Measurements from ENCODE around the gene CCDC187.

Gene CCDC187

DNA sequence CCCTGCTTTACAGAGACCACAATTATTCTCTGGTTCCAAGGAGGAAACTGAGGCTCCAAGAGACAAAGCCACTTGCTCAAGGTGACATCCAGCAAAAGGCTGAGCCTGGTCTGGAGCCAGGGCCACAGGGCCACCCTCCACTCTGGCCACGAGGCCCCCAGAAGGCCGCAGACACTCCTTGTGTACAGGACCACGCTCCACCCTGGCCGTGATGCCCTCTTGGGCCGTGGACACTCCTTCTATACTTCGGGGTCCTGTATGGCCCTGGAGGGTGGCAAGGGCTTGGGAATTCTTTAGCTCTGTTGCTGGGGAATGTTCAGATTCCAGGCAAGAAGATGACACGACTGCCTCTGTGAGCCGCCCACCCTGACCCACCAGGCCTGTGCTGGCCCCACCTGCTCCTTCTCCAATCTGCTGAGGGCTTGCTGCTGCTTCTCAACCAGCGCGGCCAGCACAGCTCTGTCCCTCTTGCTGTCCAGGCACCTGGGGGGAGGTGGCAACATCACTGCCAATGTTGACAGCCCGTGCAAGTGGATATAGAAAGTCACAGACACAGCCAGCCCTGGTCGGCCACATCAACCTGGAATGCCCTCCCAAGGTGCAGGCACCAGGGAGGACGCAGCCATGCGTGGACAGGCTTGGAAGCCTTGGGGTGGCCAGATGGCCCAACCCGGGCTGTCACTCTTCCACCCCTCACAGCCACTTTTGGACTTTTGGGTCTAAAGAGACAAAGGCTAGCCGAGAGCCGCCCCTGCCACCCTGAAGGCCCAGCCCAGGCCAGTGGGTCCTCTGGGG is 38.1 kb downstream of the CCDC187 start:
- no peak for DNase-seq

DNA sequence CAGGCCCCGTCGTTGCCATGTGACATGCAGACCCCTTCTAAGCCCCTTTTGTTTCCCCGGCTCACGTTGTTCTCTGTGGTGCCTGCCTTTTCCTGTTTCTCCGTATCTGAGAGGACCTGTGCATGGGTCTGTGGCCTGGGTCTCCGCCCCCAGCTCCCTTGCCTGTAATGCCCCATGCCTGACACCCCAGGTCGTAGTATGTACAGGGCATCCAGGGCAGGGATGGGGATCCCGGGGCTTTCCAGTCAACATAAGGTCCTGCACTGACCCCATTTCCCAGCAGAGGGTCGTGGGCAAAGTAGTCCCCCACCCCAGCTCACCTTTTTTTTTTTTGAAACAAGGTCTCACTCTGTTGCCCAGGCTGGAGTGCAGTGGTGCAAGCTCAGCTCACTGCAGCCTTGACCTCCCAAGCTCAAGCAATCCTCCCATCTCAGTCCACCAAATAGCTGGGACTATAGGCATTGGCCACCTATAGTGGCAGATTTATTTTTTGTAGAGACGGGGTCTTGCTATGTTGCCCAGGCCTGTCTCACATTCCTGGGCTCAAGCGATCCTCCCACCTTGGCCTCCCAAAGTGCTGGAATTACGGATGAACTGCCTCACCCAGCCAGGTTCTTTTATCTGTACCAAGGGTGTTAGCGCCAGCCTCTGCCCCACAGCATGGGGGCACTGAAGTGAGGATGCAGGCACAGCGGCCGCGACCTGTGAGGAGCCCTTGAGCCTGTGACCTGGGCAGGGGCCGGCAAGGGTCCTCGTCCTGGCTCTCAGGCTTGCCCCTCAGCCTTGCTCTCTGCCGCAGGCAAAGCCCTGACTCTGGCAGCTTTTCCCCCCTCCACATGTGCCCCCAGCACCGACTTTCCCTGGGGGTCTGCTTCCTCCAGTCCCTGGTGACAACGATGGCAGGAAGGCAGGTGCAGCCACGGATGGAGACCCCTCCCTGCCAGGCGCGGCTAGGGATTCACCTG is 39.2 kb downstream of the CCDC187 start:
- DNase-seq, result no peak

DNA sequence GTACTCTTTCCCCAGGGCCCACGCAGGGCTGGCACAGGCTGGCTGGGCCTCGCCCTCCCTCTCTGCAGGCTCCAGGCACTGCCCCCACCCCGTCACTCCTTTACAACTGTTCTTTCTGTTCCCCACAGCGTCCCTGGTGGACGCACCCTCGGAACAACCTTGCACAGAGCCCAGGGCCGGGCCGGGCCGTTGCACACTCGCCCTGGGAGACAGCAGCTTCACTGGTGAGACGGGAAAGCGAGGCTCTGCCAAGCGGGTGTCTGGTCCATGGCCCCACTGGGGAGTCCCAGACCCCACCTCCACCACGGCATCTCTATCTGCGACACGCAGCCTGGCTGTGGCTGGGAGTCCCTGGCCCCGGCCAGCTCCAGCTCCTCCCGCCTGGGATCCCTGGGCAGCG is 39.9 kb downstream of the CCDC187 start:
- no peak for DNase-seq

DNA sequence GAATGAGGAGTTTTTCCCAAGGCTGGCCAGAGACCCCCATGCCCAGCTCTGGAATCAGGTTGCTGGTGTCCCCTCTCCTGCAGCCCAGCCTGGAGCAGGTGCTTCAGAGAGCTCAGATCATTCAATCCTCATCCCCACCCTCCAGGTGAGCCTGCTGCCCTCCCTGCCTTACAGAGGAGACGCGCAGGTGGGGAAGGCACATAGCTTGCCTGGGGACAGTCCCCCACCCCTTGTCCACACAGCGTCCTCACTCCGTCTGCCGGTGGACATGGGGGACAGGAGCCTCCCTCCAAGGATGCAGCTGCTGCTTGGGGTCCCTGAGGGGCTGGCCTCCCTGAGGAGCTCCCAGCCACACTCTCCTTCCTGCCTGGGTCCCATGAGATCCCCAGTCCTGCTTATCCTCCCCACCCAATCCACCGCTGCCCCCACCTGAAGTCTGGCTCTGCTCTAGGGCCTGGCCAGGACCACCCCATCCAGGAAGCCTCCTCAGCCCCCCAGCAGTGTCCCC is 41.2 kb downstream of the CCDC187 start:
- no peak for DNase-seq

DNA sequence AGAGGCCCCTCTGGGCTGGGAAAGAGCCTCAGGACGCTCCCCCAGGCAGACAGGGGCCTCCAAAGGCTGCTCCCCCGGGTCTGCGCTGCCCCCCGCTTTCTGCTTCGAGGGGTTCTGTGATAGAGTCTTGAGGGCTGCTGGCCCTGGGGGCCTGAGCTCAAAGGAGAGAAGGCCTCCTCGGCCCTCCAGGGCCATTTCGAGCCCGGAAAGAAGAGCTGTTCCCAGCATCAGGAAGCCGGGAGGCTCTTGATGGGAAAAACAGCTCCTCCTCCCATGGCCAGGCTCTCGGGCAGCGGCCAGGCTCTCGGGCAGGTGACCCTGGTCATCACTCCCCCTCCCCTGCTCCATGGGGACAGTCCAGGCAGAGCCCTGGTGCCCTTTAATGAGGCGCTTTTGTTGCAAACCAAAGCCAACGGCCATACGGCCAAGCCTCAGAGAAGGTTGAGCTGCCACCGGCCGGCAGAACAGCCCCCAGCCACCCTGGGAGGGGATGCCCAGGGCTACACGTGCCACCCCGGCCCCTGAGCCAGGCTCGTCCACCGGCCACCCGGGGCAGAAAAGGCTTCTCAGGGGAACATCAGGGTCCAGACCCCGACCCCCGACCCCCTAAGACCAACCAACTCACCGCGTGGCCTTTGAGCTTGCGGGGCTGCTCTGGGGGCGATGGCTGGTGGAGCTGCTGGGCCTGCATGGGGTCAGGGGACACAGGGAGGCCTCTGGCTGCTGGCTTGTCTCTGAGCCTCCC is 42.0 kb downstream of the CCDC187 start:
- DNase-seq, result no peak

DNA sequence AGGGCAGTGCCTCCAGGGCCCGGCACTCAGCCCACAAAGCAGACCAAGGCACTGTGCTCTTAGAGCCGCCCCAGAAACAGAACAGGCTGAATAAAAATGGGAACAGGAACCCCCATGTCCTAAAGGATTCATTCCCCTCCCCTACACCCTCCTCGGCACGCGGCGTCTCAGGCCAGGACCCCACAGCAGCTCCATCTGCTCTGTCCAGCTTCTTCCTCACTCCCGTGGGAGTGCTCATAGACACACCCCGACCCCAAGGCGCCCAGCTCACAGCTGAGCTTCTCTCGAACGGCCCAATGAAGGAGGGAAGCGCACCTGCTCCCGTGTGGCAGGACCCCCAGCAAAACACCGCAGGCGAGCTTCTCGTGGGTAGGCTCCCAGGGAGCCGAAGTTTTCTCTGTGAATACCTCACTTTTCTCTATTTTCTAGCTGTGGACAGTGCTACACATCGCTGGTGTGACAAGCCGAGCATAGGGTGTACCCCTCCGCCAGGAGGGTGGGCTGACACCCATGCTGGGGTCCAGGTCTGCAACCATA is 42.9 kb downstream of the CCDC187 start:
- no peak for DNase-seq

DNA sequence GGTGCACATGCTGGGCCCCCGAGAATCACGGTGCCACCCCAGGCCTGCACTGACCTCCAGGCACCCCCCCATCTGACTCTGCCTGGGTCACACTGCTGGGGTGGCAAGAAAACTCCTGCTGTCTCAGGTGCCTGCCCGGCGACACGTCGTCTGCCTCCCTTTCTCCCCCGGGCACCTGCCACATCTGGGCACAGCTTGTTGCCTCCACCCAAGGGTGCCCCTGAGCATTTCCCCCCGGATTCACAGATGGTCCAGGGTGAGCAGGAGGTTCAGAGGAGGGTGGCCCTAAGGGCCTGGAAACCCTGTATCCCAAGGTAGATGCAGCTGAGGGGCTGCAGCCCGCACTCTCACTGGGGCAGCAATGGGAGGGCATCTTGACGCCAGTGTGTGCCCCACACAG is 43.4 kb downstream of the CCDC187 start:
- DNase-seq, result no peak

DNA sequence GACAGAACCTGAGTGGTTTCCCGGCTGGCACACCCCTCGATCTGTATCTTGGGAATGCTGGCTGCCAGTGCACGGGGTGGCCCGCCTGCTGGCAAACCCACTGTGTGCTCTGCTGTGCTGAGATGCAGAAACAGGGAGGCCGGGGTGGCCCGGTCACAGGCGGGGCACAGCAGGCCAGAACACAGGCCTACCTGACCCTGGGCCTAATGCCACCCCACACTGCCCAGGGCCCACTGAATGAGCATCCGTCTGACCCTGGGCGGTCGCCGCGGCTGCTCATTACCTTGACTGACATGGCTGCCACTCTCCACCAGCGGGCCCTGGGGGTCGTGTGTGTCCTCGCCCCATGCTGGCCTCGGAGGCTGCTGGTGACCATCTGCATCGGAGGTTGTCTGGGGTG is 44.1 kb downstream of the CCDC187 start:
- no peak for DNase-seq

DNA sequence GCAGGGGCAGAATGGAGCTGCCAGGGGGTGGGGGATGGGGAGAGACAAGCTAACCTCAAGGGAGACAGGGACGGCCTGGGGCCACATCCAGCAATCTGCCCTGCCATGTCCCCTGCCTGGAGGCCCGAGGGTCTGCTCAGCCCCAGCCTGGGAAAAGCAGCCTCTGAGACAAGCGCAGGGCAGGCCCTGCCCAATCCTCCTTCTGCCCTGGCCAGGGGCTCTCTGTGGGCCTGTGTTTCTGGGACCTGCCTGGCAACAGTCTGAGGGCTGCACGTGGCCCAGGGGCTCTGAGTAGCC is 44.4 kb downstream of the CCDC187 start:
- no peak for DNase-seq

DNA sequence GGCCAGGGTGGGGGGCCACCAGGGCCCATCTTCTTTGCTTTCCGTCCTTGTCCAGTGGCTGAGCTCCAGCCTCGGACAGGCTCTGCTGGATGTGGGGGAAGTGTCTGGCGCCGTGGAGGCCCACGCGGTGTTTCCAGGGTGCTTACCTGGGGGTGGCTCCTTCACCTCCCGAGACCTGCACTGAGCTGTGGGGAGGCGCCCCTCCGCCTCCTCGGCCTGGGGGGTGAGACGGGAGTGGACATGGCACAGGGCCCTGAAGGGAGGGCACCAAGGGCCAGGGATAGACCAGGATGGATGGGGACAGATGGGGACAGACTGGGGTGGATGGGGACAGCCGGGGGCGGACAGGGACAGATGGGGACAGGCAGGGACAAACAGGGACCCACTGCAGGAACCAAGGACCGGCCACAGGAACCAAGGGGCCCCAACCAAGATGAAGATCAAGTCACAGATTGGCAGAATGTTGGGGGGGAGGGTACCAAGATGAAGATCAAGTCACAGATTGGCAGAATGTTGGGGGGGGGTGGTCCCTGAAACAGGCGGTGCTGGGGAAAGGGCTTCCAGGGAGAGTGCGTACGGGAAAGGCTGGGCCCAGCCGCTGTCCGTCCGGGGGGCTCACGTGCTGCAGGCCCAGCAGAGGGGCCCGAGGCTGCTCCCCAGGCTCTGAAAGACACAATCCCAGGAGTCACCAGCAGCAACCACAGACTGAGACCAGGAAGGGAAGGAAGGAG is 44.9 kb downstream of the CCDC187 start:
- DNase-seq, result no peak

DNA sequence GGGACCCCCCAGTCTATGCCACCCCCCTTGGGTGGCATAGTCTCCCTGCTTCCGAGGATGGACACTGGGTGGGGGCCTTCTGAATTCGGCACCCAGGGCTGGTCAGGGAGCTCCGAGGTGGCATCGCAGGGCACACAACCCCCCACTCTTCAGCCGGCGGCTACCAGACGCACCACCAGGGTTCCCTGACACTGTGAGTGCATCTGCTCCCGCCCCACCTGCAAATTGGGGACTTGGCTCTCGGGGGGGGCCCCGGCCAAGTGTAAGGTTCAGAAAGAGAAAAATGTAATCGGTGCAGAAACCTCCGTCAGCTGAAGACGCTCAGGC is 45.6 kb downstream of the CCDC187 start:
- no peak for DNase-seq

DNA sequence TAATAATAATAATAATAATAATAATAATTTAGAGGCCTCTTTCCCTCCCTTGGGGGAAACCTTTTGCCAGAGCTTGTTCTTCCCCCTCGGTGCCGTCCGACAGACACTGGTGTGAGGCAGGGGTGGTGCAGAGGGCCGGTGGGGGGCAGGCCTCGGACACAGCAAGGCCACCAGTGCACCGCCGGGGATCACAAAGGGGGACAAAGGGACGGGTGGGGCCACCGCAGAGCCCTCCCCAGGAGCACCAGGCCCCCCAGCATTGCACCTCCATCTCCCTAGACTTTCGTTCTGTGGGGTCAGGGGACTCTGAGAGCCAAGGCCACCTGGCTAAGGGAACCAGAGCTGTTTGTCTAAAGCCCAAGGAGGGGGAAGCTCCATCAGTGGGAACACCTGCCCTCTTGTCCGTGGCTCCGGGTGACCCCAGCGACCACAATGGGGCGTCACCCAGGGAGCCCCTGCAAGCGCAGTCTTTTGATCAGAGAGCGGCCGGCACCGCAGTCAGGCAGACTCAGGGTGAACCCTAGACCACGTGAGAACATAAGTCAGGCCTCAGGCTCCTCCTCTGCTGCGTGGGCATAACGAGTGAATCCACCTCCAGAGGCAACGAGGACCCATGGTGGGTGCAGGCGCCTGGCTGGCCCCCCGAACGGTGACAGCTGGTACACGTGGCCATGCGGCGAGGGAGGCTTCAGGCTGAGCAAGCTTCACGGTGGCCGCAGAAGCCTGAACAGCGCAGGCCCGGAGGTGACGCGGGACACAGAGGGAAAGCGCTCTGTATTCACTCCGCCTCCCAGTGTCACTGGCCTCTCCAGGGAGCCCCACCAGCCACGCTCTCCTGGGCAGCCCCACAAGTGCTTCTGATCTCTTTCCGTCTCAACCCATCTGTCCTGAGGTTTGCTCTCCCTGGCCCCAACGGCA is 46.3 kb downstream of the CCDC187 start:
- no peak for DNase-seq

DNA sequence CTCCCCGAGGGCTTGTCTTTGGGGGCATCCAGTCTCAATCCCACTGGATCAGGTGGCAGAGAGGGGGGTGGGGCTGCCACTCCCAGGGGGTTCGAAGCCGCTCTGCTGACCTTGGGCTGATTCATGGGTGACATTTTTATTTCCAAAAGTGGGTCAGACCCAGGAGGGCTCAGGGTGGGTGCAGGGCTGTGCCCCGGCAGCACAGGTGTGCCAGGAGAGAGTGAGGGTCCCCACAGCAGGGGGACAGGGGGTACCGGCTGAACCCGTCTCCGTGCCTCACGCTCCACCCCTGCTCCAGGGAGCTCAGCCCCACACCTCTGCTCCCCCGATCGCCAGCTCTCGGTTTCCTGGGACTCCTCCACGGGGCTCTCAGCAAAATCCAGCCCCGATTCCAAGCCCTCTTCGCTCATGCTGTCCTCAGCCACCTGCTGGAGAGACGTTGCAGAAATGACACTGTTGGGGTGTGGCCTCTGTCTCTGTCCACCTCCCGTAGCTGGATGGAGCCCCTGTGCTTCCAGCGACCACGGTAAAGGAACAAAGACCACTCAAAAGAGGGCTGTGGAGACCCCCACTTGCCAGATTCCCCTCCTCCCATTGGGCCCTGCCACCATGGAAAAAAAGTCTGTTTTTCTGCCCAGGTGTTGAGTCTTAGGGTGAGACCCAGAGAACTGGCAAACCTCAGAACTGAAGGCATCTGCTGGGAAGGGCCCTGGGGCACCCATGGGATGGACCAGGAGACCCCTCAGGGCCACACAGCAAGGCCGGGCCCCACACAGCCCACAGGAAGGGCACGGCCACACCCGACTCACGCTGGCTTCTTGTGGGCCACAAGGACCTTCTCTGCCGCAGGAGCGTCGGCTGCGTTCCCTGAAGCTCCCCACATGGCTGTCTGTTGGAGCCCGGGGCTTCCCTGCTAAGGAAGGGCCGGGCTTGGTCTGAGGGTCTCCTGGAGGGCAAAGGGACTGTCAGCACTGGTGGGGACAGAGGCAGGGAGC is 47.7 kb downstream of the CCDC187 start:
- DNase-seq, result no peak

DNA sequence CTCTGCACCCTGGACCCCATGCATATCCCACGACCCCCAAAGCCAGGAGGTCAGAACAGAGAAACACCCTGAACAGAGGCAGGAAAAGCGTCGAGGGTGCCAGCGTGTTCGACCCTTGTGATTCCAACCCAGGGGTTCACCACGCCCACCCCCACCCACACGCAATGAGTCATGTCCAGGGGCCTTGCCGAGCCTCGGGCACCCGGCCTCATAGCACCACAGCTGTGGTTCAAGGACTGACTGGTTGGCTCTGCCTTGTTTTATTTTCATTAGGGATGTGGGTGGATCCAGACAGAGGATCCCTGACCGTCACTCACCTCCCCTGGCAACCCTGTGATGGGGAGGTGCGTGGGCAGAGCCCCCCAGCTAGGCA is 48.7 kb downstream of the CCDC187 start:
- no peak for DNase-seq

DNA sequence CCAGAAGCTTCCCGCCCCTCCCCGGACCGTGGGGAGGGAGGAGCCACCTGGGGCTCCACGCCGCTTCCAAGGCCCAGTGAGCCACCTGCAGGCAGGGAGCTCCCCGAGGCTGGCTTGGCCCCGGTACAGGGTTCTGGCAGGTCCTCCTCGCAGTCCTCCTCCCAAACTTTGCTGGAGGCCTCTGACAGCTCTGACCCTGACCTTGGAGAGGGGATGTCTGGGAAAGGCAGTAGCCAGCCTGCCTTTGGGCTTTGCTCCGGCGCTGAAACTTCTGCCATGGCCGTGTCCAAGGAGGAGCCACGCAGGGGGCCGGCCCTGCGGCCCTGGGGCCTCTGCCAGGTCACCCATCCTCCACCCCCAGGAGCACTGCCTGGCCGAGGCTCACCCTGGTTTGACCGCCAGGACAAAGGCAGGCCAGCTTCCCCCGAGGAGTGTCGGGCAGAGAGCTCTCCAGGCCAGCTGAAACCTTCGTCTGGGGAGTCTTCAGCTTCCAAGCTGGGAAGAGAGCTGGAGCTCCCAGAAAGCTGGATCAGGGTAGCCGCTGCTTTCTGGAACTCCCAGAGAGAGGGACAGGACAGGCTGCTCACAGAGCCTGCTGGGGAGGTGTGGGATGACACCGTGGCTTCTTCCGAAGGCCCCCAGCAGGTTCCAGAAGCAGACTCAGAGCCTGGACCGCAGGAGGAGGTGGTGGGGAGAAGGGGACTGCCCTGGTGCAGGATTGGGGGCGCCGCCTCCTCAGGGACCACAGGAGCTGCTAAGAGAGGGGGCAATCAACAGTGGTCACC is 49.3 kb downstream of the CCDC187 start:
- no peak for DNase-seq

DNA sequence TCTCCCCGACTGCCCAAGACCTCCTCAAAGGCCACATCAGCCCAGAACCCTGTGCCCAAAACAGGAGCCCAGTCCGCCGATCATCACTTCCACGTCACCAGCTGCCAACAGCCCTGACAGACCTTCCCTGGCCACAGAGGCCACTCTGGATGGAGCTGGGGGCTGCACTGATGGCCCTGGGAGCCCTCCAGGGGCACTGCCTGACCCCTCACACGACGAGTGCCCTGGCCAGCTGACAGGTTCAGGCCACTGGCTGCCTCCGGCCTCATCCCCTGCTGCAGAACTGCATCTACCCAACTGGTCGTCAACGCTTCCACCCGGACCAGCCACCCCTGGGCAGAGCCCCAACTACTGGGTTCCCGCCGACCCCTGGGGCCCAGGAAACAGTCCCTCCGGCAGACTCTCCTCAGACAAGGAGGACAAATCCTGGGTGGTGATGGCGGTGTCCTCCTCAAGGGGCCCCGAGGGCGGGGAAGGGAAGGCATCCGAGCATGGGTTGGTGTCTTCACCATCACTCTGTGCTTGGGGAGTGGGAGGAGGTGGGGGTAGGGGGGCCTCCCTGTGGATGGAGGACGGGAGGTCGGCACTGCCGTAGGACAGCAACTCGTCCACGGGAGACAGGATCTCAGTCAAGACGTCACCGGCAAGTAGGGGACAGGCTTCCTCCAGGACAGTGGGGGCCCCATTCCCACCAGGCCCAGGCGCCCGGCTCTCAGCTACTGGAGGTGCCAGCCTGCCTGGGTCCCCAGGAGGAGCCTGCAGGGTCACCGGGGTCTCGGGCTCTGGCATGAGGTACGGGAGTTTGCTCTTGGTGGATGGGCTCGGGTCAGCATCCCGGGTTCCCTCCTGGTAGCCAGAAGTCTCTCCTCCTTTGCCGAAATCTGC is 50.4 kb downstream of the CCDC187 start:
- no peak for DNase-seq

DNA sequence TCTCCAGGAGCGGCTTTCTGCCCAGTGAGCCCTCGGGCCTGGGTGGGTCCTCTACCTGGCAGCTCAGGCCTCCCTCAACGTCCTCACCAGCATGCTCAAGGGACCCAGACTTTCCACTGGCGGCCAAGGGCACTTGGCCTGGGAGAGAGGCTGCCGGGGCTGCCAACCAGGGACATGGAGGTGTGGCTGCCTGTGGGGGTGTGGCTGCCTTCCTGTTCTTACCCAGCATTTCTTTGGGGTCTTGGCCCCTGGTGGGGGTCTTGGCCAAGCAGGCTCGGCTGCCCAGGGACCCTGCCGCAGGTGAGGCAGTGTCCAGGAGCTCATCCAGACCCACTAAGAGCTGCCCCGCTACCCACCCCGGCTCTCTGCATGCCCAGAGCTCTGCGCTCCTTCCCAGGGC is 51.0 kb downstream of the CCDC187 start:
- DNase-seq, result no peak

DNA sequence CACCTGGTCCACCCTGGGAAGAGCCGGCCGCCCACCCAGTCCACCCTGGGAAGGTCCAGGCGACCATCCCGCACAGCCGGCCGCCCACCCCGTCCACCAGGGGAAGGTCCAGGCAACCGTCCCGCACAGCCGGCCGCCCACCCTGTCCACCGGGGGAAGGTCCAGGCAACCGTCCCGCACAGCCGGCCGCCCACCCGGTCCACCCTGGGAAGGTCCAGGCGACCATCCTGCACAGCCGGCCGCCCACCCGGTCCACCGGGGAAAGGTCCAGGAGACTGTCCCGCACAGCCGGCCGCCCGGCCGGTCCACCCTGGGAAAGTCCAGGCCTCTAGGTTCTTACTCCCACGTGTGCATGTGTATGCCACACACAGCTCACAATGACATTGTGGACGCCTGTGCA is 51.6 kb downstream of the CCDC187 start:
- no peak for DNase-seq
